Measurements from ENCODE around the gene SSUH2.

- TF ChIP-seq CTCF (IDR thresholded peaks at IDR 0.05) (no peak), POLR2AphosphoS5 (IDR thresholded peaks at IDR 0.05) (no peak), POLR2A (IDR thresholded peaks at IDR 0.05) (no peak)
Measured at GRCh38 chr3:8581373-8581772, 63.2 kb downstream of the SSUH2 start.
